ENCODE results near the gene TYRP1. TPM values are rescaled to one million over a fixed set of nuclear protein-coding genes. Genes with fewer than 3 reads are reported as not detected.
A peak's percentile ranks its signal among the peaks of the same experiment; 100 is the strongest.

TYRP1 gene
- total and polyA plus RNA-seq, 9 donors = 0.02 to 0.22 TPM; not detected in 7

DNA sequence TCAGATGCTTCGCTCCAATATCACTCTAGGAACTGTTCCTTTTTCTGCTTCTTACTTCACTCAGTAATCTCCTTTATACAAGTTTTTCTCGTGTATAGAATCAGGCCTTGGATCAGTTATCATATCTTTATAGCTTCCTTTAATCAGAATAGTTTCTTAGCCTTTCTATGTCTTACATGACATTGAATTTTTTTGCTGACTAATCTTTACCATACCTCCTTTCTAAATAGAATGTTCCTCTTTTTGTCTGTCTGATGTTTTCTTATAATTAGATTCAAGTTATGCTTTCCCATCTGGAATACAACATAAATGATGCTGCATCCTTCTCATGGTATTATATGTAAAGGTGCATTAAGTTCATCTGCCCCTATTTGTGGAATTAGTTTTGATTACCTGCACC, 40.2 kb upstream of the TYRP1 start:
- Histone ChIP-seq H3K9me3 (no peaks in the 10 kb centered on the region), H3K4me1 (ENCODE audit: insufficient read depth) (no peaks in the 10 kb centered on the region), H3K36me3 (no peaks in the 10 kb centered on the region), H3K27me3 (no peaks in the 10 kb centered on the region), H3K4me3 (no peak overlapping the region), H3K27ac (no peak overlapping the region)
- DNase-seq = no peak
- intact Hi-C loops (cut with DNase I) = no loop called here
- TF ChIP-seq POLR2A (IDR thresholded peaks at IDR 0.05) (no peak), EP300 (IDR thresholded peaks at IDR 0.05) (no peak), CTCF (IDR thresholded peaks at IDR 0.05) (no peak)
- 22 to 52% (median 29%) methylated on average over 2 of the region's 2 CpGs for WGBS, 3 donors

GRCh38 chr9:12656803-12657202, 36.4 kb upstream of the TYRP1 start:
- 92 to 96% (median 95%) methylated on average over 2 of the region's 2 CpGs for WGBS, 3 donors
- intact Hi-C loops (cut with DNase I) = no loop called here
- Histone ChIP-seq H3K36me3 (no peaks in the 10 kb centered on the region), H3K9me3 (no peaks in the 10 kb centered on the region), H3K27me3 (no peaks in the 10 kb centered on the region), H3K4me3 (no peak overlapping the region), H3K27ac (no peak overlapping the region), H3K4me1 (ENCODE audit: insufficient read depth) (no peaks in the 10 kb centered on the region)
- TF ChIP-seq POLR2A (IDR thresholded peaks at IDR 0.05) = no peak
- TF ChIP-seq EP300 (IDR thresholded peaks at IDR 0.05) = no peak
- no peak for TF ChIP-seq CTCF (IDR thresholded peaks at IDR 0.05)
- DNase-seq = no peak

DNA sequence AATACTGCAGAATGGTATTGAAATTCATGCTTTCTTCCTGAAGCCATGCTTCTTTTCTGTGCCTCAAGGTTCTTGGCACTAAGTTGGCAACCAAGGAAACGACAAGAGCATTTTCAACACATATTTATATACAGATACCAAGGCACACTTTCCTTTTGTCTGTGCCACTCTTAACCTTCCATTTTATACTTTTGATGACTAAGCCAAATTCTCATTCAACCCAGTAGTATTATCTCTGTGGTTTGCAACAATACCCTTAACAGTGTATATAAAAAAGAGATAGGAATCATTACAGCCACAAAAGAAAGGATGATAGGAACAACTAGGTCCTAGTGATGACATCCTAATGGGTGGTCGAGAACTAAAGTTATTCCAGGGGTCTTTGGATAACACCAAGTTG, 36.0 kb upstream of the TYRP1 start:
- intact Hi-C loops (cut with DNase I) = no loop called here
- 80 to 90% (median 86%) methylated on average over 2 of the region's 2 CpGs for WGBS, 3 donors
- DNase-seq = no peak
- no peak for TF ChIP-seq POLR2A (IDR thresholded peaks at IDR 0.05)
- no peak for TF ChIP-seq EP300 (IDR thresholded peaks at IDR 0.05)
- no peak for TF ChIP-seq CTCF (IDR thresholded peaks at IDR 0.05)
- H3K27ac ChIP-seq = no peak overlapping the region
- no peaks in the 10 kb centered on the region for H3K36me3 ChIP-seq
- no peaks in the 10 kb centered on the region for H3K27me3 ChIP-seq
- H3K9me3 ChIP-seq = no peaks in the 10 kb centered on the region
- H3K4me1 ChIP-seq (ENCODE audit: insufficient read depth) = no peaks in the 10 kb centered on the region
- H3K4me3 ChIP-seq = no peak overlapping the region

- intact Hi-C loops (cut with DNase I) = no loop called here
- H3K4me1 ChIP-seq (ENCODE audit: insufficient read depth) = no peaks in the 10 kb centered on the region
Measured at GRCh38 chr9:12657998-12658397, 35.2 kb upstream of the TYRP1 start.

More at GRCh38 chr9:12657998-12658397, 35.2 kb upstream of the TYRP1 start:
- WGBS, 3 donors = 80 to 88% (median 85%) methylated on average over 4 of the region's 4 CpGs
- no peak overlapping the region for H3K4me3 ChIP-seq
- H3K9me3 ChIP-seq = no peaks in the 10 kb centered on the region
- TF ChIP-seq EP300 (IDR thresholded peaks at IDR 0.05) = no peak
- TF ChIP-seq POLR2A (IDR thresholded peaks at IDR 0.05) = no peak
- TF ChIP-seq CTCF (IDR thresholded peaks at IDR 0.05) = no peak
- no peaks in the 10 kb centered on the region for H3K27me3 ChIP-seq
- H3K36me3 ChIP-seq = no peaks in the 10 kb centered on the region
- H3K27ac ChIP-seq = no peak overlapping the region
- peak in 1 of 5 donors; percentile 17 for DNase-seq

All from ovary (tissue), 9 donors.